ENCODE results near the gene DNAJC7. TPM values are rescaled to one million over a fixed set of nuclear protein-coding genes. Genes with fewer than 3 reads are reported as not detected.

DNAJC7 gene
- total RNA-seq, 6 experiments from 2014 or later: 32.7 to 40.3 (median 35.2) TPM

DNA sequence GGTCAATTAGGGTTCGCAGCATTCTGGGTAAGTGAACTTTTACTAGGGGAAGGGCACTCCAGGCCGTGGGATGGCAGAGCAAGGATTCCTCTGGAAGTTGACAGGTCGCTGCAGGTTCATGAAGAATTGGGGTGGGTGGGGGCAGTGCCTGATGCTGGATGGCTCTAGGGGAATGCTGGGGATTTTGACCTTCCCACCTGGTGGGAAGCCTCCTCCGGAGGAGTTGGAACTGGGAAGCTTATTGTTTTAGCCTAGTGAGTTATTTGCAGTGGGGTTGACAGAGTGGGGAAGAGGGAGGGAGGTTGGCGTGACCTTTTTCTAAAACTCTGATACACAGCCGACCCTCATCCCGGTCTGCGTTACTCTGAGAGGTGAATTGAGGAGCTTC is 33.8 kb upstream of the DNAJC7 start:
- H3K9me3 ChIP-seq: no peaks in the 10 kb centered on the region
- peak overlapping the region; percentile 58 to 65 (median 59) for H3K4me3 ChIP-seq
- intact Hi-C loops (cut with DNase I): no loop called here
- WGBS (ENCODE audit: insufficient coverage, low coverage, low lambda C conversion rate, missing lambda C conversion rate): 66% methylated on average over 7 of the region's 8 CpGs
- ATAC-seq (peak in 3 of 4 donors; percentile 10 to 23 (median 10)), DNase-seq (no peak)
- H3K4me1 ChIP-seq: peaks cover 0 to 3% (median 0%) of the 10 kb centered on the region in 4 donors
- no peak for TF ChIP-seq POLR2A (IDR thresholded peaks at IDR 0.05)
- TF ChIP-seq, protein P1, sequence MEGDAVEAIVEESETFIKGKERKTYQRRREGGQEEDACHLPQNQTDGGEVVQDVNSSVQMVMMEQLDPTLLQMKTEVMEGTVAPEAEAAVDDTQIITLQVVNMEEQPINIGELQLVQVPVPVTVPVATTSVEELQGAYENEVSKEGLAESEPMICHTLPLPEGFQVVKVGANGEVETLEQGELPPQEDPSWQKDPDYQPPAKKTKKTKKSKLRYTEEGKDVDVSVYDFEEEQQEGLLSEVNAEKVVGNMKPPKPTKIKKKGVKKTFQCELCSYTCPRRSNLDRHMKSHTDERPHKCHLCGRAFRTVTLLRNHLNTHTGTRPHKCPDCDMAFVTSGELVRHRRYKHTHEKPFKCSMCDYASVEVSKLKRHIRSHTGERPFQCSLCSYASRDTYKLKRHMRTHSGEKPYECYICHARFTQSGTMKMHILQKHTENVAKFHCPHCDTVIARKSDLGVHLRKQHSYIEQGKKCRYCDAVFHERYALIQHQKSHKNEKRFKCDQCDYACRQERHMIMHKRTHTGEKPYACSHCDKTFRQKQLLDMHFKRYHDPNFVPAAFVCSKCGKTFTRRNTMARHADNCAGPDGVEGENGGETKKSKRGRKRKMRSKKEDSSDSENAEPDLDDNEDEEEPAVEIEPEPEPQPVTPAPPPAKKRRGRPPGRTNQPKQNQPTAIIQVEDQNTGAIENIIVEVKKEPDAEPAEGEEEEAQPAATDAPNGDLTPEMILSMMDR (IDR thresholded peaks at IDR 0.05): no peak
- no peaks in the 10 kb centered on the region for H3K36me3 ChIP-seq
- H3K27me3 ChIP-seq: no peaks in the 10 kb centered on the region
- H3K27ac ChIP-seq: no peak overlapping the region

DNA sequence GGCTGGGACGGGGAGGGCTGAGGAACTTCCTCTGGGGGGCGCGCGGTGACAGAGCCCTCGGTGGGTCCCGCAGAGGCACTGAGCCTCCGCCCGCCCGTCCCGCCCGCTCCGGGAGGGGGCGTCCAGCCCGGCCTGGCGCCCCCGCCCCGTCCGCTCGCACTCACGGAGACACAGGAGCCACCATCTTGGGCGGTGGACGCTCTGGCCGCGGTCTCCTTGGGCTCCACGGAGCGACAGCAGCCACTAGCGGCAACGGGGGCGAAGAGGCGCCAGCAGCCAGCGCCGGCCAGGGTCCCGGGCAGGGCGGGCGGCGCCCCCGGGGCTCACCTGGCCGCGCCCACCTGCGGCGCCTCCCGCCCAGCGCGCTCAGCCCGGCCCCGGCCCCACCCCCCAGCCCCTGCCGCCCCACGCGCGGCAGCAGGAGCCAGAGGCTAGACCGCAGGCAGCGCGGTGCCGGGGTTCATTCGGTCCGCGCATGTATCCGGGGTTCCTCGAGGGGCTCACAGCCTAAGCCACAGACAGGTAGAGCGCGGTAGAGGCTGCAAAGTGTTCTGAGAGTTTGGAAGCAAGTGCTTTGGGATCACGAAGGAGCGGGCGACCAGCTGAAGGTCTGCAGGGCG is 33.3 kb upstream of the DNAJC7 start, which contains the start of gene C17orf113:
Gene C17orf113 (minus strand): TSS at position 209 of the 620 bp plus-strand sequence. CDS start 7,225 bp downstream, outside the sequence.
- intact Hi-C loops (cut with DNase I): no loop called here

DNA sequence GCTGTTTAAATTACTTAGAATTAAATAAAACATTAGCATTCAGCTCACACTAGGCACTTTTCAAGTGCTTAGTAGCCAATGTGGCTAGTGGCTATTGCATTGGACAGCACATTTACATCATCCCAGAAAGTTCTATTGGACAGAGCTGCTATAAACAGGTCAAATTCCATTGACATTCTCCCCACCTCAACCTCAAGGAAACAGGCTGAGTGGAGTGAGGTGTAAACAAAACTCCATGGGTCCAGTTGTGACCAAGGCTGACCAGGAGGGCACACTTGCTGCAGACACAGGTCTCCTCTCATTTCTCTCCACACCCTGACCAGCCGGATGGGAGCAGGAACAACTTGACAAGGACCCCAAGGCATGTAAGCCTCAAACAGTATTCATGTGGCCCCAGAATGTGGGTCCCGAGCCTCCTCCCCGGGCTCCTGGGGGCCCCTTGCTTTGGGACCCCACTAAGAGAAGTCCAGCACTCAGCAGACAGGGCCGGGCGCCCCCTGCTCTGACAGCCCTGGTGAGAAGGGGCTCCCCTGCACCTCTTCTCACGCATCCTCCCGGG is 32.7 kb upstream of the DNAJC7 start:
- H3K27ac ChIP-seq: no peak overlapping the region
- no CpG with 5 or more reads among the region's 7 CpGs for WGBS (ENCODE audit: insufficient coverage, low coverage, low lambda C conversion rate, missing lambda C conversion rate)
- H3K27me3 ChIP-seq: no peaks in the 10 kb centered on the region

More for the DNA sequence above, 33.3 kb upstream of the DNAJC7 start, which contains the start of gene C17orf113:
- no peak within 1 kb of the TSS for H3K27ac ChIP-seq
- H3K27me3 ChIP-seq: no peaks in the 10 kb centered on the region
- H3K4me1 ChIP-seq: peaks cover 0 to 3% (median 0%) of the 10 kb centered on the region in 4 donors
- TF ChIP-seq POLR2A (IDR thresholded peaks at IDR 0.05): no peak
- TF ChIP-seq, protein P1 (IDR thresholded peaks at IDR 0.05): peak; percentile 22 to 51 (median 34)
- H3K9me3 ChIP-seq: no peaks in the 10 kb centered on the region
- ATAC-seq (peak; percentile 76 to 84 (median 80)), DNase-seq (peak in 2 of 3 donors; percentile 57 to 74)
- H3K4me3 ChIP-seq: peak within 1 kb of the TSS; percentile 58 to 65 (median 59)
- 4% methylated on average over 8 of the region's 65 CpGs for WGBS (ENCODE audit: insufficient coverage, low coverage, low lambda C conversion rate, missing lambda C conversion rate)
- H3K36me3 ChIP-seq: no peaks in the 10 kb centered on the region

DNA sequence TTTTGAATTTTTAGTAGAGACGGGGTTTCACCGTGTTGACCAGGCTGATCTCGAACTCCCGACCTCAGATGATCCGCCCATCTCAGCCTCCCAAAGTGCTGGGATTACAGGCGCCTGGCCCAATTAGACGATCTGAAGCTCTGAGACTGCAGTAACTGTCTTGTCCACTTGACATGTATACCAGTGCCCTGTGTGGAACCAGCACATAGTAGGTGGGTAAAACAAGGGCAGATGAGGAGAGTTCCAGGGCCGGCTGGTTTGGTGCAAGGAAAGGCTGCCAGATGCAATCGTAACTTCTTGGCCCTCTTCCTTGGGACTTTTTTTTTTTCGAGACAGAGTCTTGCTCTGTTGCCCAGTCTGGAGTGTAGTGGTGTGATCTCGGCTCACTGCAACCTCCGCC is 30.1 kb upstream of the DNAJC7 start:
- WGBS (ENCODE audit: insufficient coverage, low coverage, low lambda C conversion rate, missing lambda C conversion rate): 80% methylated on average over 6 of the region's 12 CpGs

More for the DNA sequence above, 32.7 kb upstream of the DNAJC7 start:
- H3K4me3 ChIP-seq: peak overlapping the region; percentile 58 to 65 (median 59)
- intact Hi-C loops (cut with DNase I): no loop called here
- no peak for TF ChIP-seq POLR2A (IDR thresholded peaks at IDR 0.05)
- TF ChIP-seq, protein P1 (IDR thresholded peaks at IDR 0.05): no peak
- DNase-seq (no peak), ATAC-seq (peak; percentile 27 to 56 (median 40))
- peaks cover 0 to 3% (median 0%) of the 10 kb centered on the region in 4 donors for H3K4me1 ChIP-seq
- H3K36me3 ChIP-seq: no peaks in the 10 kb centered on the region
- H3K9me3 ChIP-seq: no peaks in the 10 kb centered on the region

More for the DNA sequence above, 30.1 kb upstream of the DNAJC7 start:
- H3K27me3 ChIP-seq: no peaks in the 10 kb centered on the region
- H3K9me3 ChIP-seq: no peaks in the 10 kb centered on the region
- H3K4me1 ChIP-seq: peaks cover 0 to 3% (median 0%) of the 10 kb centered on the region in 4 donors
- DNase-seq (no peak), ATAC-seq (no peak)
- no peak for TF ChIP-seq POLR2A (IDR thresholded peaks at IDR 0.05)
- TF ChIP-seq, protein P1 (IDR thresholded peaks at IDR 0.05): no peak
- no peaks in the 10 kb centered on the region for H3K36me3 ChIP-seq
- intact Hi-C loops (cut with DNase I): no loop called here
- H3K4me3 ChIP-seq: no peak overlapping the region
- H3K27ac ChIP-seq: no peak overlapping the region

Data from right lobe of liver (tissue), 6 donors.